Prostate gland (tissue), 2 donors: ENCODE results near the gene MRPL44.
"Not testable (repeated sequence)": the region's sequence is repeated elsewhere in the genome, so short reads cannot be mapped to it uniquely, and the experiment has no call there.

Experiments used
- POLR2A ChIP-seq: fragments of 450-650 bp; IDR thresholded peaks from one replicate; pipeline ENCODE4 v1.6.1; 2016; ENCODE audit warnings: antibody characterized with exemption, mild to moderate bottlenecking
- POLR2AphosphoS5 ChIP-seq: sonication (generic); formaldehyde crosslinking; IDR thresholded peaks from one replicate; pipeline ENCODE4 v1.6.1; 2017; ENCODE audit warnings: antibody characterized with exemption
- TF ChIP-seq, protein P1 (sequence below), 4 experiments: fragments of 200-600 bp in 2 of 4; fragments of 450-650 bp in 2 of 4; sonication (generic) in 2 of 4; IDR thresholded peaks; 1 replicate in 3 of 4; 2 replicates in 1 of 4; pipeline ENCODE4 v1.5.1; 2016 to 2019; ENCODE audit warnings: antibody characterized with exemption in 4 of 4, mild to moderate bottlenecking in 2 of 4, moderate library complexity in 2 of 4

DNA sequence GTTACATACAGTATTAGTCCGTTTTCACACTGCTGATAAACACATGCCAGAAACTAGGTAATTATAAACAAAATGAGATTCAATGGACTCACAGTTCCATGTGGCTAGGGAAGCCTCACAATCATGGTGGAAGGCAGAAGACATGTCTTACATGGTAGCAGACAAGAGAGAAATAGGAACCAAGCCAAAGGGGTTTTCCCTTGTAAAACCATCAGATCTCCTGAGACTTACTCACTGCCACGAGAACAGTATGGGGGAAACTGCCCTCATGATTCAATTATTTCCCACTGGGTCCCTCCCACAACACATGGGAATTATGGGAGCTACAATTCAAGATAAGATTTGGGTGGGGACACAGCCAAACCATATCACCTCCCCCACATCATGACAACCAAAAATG lies 17.8 kb upstream of the MRPL44 start:
- TF ChIP-seq, protein P1, sequence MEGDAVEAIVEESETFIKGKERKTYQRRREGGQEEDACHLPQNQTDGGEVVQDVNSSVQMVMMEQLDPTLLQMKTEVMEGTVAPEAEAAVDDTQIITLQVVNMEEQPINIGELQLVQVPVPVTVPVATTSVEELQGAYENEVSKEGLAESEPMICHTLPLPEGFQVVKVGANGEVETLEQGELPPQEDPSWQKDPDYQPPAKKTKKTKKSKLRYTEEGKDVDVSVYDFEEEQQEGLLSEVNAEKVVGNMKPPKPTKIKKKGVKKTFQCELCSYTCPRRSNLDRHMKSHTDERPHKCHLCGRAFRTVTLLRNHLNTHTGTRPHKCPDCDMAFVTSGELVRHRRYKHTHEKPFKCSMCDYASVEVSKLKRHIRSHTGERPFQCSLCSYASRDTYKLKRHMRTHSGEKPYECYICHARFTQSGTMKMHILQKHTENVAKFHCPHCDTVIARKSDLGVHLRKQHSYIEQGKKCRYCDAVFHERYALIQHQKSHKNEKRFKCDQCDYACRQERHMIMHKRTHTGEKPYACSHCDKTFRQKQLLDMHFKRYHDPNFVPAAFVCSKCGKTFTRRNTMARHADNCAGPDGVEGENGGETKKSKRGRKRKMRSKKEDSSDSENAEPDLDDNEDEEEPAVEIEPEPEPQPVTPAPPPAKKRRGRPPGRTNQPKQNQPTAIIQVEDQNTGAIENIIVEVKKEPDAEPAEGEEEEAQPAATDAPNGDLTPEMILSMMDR (IDR thresholded peaks at IDR 0.05), result not testable (repeated sequence)
- TF ChIP-seq POLR2A, POLR2AphosphoS5: not testable (repeated sequence)
